GM21528 (cell line): Measurements from ENCODE around the gene SOAT2.
"Not testable (repeated sequence)": the region's sequence is repeated elsewhere in the genome, so short reads cannot be mapped to it uniquely, and the experiment has no call there.

Source experiments
- ATAC-seq: cut with Tn5 transposase; IDR thresholded peaks from one replicate; pipeline ENCODE4 v1.9.1; 2021; ENCODE audit warnings: mild to moderate bottlenecking, moderate library complexity; ENCODE audit not compliant: unreplicated experiment, low FRiP score

Gene SOAT2

GRCh38 chr12:53079226-53080117, 23.8 kb upstream of the SOAT2 start, which contains the start of gene SPRYD3:
Gene SPRYD3, minus strand, starts transcription at chr12:53079390. Its CDS starts 57 bp downstream, at chr12:53079333.
- ATAC-seq: peak; percentile 95

DNA sequence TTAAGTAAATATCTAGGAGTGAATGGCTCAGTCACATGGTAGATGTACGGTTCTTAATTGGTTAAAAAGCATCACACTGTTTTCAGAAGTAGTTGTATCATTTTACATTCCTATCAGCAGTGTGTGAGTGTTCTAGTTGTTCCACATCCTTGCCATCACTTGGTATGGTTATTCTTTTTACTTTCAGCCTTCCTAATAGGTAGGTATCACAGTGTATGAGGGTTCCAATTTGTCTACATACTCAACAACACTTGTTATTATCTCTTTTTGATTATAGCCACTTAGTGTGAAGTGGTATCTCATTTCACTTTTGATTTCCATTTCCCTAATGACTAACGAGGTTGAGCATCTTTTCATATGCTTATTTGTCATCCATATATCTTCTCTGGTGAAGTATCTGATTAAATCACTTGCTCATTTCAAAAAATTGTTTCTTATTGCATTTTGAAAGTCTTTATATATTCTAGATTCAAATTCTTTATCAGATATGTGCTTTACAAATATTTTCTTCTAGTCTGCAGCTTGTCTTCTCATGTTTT, 20.6 kb upstream of the SOAT2 start:
- ATAC-seq: no peak

DNA sequence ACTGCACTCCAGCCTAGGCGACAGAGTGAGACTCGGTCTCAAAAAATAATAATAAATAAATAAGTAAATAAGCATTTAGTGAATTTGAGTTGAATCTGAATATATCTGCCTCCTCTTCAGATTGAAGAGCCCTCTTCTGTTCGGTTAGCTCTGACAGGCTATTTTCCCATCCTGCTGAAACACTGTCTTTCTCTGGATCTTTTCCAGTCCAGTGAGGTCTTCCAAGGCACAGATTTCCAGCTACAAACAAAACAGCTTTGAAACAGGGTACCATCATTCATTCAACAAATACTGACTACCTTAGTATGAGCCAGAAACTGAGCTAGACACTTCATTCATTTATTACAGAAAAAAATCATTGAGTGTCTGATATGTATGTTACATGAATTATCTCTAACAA, 16.9 kb upstream of the SOAT2 start:
- no peak for ATAC-seq

- no peak for ATAC-seq
Measured at GRCh38 chr12:53090105-53090504, 13.2 kb upstream of the SOAT2 start.

DNA sequence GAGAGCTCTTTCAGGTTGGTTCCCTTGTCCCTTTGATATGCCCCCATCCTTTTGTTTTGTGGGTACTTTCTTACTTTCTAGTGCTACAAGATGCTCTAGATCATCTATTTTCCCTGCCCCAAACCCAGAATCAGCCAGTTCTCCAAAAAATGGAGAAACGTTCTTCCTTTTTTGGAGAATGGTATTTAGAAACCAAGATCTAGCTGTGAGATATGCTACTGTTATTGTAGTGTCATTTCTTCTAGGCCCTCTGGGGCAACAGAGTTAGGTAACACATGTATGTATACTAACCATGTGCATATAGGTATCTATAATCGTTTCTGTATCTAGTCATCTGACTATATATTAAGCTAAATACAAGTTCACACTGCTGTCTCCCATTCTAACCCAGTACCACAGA, 12.7 kb upstream of the SOAT2 start:
- no peak for ATAC-seq

DNA sequence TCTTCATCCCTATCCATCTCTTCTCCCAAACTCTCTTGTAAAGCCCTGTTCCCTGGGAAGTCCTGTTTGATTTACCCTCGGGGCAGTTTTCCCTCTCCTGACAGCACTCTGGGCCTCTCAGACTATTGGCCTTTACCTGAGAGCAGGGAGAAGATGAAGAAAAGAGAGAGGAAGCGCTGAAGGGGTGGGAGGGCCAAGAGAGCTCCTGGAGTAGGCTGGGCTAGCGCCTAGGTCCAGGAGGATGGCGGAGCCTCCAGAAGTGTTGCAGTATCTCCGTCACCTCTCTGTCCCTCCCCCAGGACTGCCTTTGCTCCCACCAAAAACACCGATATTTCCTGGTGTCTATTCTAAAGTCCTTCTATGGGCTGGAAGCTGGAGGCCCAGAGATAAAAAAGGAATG, 11.5 kb upstream of the SOAT2 start:
- no peak for ATAC-seq

DNA sequence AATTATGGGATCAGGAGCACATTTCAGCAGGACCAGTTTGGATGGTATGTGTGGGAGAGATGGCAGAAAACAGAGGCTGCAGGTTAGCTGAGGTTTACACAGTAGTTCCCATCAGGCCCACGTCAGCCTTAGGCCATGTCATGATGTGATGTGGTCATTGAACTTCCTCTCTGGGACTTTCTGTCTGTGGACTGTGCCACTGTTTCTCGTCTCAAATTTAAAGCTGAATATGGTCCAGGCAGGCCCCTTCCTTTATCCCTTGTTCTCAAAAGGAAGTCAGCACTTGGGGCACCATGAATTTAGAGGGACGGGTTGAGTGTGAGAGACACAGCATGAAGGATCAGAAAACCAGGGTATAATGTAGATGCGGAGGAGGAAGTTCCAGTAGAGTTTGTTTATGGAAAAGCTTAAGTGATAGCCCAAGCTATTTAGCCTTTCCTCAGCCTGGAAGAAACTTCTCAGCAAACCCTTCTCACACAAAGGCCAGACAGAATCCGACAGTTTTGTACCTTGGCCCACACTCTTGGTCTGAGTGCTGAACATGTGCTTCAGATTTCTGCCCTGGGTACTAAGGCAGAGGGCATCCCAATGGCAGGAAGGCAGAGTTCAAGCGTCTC, 9.4 kb upstream of the SOAT2 start:
- ATAC-seq: no peak

DNA sequence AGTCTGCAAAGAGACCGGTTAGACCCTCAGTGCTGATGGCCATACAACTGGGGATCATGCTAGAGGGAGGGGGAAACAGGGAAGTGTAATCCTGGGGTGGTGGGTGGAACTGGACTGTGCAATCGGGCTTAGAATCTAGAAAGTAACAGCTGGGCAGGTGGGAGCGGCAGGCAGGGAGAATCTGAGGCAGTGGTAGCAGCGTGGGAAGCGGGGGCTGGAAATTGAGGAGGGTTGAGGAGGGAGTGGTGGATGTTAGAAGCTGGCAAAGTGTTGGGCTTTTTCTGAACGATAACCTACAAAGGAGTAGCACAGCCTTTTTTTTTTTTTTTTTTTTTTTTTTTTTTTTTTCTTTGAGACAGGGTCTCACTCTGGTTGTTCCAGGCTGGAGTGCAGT, 8.9 kb upstream of the SOAT2 start:
- no peak for ATAC-seq

GRCh38 chr12:53094796-53095595, 8.3 kb upstream of the SOAT2 start:
- ATAC-seq: not testable (repeated sequence)

DNA sequence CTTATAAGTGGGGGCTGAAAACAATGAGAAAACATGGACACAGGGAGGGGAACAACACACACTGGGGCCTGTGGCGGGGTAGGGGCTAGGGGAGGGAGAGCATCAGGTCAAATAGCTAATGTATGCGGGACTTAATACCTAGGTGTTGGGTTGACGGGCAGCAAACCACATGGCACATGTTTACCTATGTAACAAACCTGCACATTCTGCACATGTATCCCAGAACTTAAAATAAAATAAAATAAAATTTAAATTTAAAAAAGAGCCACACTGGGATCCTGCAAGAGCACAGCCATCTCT, 7.7 kb upstream of the SOAT2 start:
- not testable (repeated sequence) for ATAC-seq

DNA sequence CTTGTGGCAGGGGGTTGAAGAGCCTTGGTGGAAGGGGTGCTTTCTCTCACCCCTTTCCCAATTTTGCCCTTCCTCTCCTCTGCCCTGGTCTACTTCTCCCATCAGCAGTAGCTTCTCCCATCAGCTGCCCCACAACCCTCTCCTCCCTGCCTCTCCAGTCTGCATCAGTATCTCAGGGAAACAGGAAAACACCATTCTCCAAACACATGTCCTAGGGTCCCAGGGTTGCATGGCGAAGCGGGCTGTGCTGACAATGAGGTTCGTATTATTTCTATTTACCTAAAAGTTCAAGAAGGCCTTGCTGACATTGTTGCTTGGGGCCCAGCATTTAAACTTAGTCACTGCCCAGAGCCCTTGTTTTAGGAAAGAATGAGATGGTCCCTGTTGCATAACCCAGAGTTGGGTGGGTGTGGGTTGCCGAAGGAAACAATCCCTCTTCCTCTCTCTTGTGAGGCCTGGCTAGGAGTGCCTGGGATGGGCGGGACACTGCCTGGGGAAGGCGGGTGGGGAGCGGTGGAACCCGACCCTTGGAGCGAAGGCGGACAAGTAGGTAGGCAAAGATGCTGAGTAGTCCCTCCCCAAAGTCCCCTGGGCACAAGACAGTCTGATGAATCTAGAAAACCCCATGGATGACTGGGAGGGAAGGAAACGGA, 7.1 kb upstream of the SOAT2 start:
- ATAC-seq: no peak

DNA sequence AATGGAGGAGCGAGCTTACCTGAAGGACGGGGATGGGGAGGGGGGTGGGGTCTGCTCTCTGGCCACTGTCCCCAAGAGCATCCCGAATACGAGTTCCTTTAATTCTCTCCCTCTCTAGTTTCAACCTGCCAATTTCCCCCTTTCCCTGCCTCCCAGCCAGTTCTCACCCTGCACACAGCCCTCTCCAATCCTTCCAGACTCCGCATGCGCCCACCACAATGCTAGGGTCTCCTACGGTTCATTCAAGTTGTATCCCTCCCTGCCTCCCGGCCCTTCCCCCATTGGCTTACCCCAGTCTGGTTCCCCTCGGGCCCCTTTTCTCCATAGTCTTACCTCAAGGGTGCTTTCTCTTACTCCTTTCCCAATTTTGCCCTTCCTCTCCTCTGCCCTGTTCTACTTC, 6.5 kb upstream of the SOAT2 start:
- ATAC-seq: no peak

DNA sequence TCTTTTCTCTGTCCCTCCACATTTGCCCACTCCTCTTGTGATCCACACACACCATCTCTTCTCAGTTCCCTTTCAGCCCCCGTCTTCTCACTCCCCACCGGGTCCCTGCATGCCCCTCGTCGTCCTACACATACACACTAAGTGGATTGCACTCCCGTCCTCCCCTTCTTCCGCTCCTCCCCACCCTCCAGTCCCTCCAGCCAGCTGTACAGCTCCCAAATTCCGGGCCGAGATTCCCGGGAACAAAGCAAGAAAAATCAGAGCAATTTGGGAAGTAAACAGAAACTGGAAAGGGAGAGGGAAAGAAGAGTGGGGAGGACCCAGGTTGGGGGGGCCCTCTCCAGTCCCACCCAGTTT, 6.1 kb upstream of the SOAT2 start:
- no peak for ATAC-seq

DNA sequence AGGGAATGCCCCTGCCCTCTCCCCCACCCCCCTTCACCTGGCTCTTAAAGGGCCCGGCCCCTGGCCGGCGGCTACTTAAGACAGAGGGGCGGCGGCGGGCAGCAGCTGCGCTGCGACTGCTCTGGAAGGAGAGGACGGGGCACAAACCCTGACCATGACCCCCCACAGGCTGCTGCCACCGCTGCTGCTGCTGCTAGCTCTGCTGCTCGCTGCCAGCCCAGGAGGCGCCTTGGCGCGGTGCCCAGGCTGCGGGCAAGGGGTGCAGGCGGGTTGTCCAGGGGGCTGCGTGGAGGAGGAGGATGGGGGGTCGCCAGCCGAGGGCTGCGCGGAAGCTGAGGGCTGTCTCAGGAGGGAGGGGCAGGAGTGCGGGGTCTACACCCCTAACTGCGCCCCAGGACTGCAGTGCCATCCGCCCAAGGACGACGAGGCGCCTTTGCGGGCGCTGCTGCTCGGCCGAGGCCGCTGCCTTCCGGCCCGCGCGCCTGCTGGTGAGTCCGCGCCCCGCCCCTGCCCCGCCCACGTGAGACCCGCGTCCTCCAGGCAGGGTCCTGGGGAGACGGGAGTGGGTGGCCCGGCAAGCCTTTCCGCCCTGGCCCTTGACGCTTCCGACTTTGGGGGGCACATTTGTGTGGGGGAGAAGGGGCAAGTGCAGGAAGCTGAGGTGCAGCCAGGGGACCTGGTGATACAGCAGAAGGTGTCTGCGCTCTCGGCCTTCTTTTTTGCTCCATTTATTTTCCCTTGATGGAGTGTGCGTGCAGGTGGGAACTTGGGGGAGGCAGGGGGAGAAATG, 5.5 kb upstream of the SOAT2 start, which contains the start of gene IGFBP6:
IGFBP6 (plus strand) TSS at position 104 of the 790 bp plus-strand sequence; CDS start at position 155, 51 bp downstream.
- ATAC-seq: no peak

DNA sequence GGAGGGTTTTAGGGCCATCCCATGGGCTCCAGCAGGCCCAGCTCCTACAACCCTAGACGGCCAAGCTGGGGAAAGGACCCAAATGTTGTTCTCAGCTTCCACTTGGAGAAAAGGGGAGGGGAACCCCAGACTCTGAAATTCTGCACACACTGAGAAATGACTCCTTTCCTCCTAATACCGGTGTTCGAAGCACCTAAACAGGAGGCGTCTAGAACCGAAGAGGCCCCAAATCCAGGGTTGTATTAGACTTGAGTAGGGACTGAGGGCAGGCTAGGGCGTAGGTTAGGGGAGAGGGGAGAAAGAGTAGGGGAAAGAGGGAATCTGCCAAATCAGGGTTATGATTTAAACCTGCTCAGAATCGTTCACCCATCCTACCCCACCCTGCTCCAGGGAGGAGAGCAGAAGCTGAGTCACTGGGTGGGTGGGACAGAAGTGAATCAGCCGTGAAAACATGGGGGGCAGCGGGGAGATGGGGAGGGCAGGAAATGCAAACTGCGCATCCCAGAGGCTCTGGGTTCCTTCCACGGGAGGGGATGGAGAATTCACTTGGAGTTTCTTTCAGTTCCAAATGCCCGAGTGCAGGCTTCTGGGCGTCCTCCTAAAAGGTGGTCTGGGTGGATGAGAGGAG, 4.8 kb upstream of the SOAT2 start:
- no peak for ATAC-seq

GRCh38 chr12:53099071-53099882, 4.0 kb upstream of the SOAT2 start:
- no peak for ATAC-seq

GRCh38 chr12:53100466-53101151, 2.7 kb upstream of the SOAT2 start:
- ATAC-seq: no peak

DNA sequence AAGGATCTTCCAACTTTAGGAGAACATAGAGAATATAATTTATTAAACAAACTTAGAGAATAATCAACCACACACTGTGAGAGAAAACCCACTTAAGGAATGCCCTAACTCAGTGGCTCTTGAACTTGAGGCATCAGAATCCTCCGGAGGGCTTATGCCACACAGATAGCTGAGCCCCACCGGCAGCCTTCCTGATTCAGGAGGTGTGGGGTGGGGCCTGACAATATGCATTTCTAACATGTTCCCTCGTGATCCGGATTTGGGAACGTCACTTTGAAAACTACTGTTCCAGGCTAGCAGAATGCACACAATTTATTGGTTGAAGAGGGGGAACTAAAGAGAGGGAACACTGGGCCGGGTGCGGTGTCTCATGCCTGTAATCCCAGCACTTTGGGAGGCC, 2.0 kb upstream of the SOAT2 start:
- ATAC-seq: no peak
